Measurements from ENCODE around the gene TRAF6. TPM values are rescaled to one million over a fixed set of nuclear protein-coding genes. Genes with fewer than 3 reads are reported as not detected.

The TRAF6 gene
- total and polyA plus RNA-seq, 2 experiments from 2014 or later, result 4.2 to 10.5 TPM

DNA sequence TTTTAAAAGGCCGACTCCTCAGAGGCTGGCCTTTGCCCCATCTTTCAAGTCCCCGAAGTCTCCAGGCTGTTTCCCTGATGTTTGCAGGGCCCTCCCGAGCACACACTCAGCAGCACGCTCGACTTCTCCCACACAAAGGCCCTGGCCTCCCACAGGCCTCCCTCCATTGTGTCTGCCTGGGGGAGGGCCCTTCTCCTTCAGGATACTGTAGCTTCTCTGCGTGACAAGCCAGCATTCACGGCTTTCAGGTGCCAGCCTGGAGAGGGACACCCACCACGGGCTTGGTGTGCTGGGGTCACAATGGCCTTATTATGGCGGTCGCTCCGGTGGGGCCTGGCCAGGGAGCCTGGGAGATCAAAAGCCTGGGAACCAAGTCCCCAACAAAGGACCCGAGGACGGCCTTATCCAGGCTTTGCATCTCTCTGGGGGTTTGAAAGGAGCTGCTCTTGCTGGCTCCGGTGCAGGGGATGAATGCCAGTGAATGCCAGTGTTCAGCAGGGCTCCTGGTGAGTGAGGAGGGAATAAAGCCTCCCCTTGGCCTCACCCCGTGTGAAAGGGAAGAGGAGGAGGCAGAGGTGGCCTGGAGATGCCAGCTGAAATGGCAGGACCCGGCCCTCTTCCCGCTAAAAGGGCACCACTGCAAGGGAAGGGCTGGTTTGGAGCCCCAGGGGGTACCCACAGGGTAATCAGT, 55.0 kb downstream of the TRAF6 start:
- Mint-ChIP-seq H3K4me1 (peaks cover 28% of the 10 kb centered on the region), H3K9me3 (no peaks in the 10 kb centered on the region; the same call in 2 of the 3 replicates), H3K27me3 (ENCODE audit: insufficient read depth, low read depth, poor library complexity) (peaks cover 3% of the 10 kb centered on the region), H3K27ac (peak overlapping the region; percentile 59), H3K4me3 (no peak overlapping the region), H3K36me3 (ENCODE audit: low read depth) (no peaks in the 10 kb centered on the region; the same call in 2 of the 3 replicates)
- peak overlapping the region; percentile 26; the same call in 1 of the 2 replicates for H3K4me2 ChIP-seq
- no peaks in the 10 kb centered on the region for H3K36me3 ChIP-seq (ENCODE audit: insufficient read depth)
- peaks cover 14% of the 10 kb centered on the region for H3K4me1 ChIP-seq (ENCODE audit: insufficient read depth)
- DNase-seq (ENCODE audit: low spot score) (peak; percentile 37), ATAC-seq (peak; percentile 90)
- H3F3A ChIP-seq (replicated peaks; ENCODE audit: low read depth), result no peaks in the 10 kb centered on the region
- no peaks in the 10 kb centered on the region for H4K20me1 ChIP-seq (replicated peaks; ENCODE audit: insufficient read depth)
- H3K27me3 ChIP-seq (ENCODE audit: insufficient read depth), result no peaks in the 10 kb centered on the region
- H3K79me2 ChIP-seq (replicated peaks; ENCODE audit: insufficient read depth), result no peaks in the 10 kb centered on the region
- no peak overlapping the region for H3K4me3 ChIP-seq
- no peaks in the 10 kb centered on the region for H3K9me2 ChIP-seq (ENCODE audit: insufficient read depth)
- H2AFZ ChIP-seq, result peak overlapping the region; percentile 66
- H3K27ac ChIP-seq (ENCODE audit: low read depth), result no peak overlapping the region
- TF ChIP-seq JUNB (IDR thresholded peaks at IDR 0.05; ENCODE audit: unreplicated experiment) (no peak), ZNF462 (CRISPR knock-in tag; IDR thresholded peaks at IDR 0.05) (no peak)

DNA sequence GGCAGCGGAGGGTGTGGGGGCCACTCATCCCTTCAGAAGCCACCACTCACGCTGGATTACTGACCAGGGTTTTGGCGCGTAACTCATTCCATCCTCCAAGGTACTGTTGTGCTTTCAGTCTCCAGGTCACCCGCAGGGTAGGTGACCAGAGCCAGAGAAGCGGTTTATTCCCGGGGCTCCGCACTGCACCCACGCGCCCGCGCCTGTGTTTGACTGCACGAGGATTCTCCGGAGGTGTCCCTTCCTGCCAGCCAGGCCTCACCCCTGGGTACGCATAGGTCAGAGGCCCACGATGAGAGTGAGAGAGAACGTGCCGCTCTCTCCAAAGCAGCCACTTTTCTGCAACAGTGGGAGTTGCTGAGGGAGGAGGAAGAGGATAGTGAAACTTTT, 55.5 kb downstream of the TRAF6 start:
- Mint-ChIP-seq H3K36me3 (ENCODE audit: low read depth) (no peaks in the 10 kb centered on the region; the same call in 2 of the 3 replicates), H3K27me3 (ENCODE audit: insufficient read depth, low read depth, poor library complexity) (peaks cover 3% of the 10 kb centered on the region), H3K4me3 (no peak overlapping the region), H3K4me1 (peaks cover 27% of the 10 kb centered on the region), H3K27ac (peak overlapping the region; percentile 59; the same call in 1 of the 2 replicates), H3K9me3 (no peaks in the 10 kb centered on the region; the same call in 2 of the 3 replicates)
- Histone ChIP-seq H4K20me1 (replicated peaks; ENCODE audit: insufficient read depth) (no peaks in the 10 kb centered on the region), H3K4me1 (ENCODE audit: insufficient read depth) (peaks cover 14% of the 10 kb centered on the region), H2AFZ (peak overlapping the region; percentile 66), H3F3A (replicated peaks; ENCODE audit: low read depth) (no peaks in the 10 kb centered on the region), H3K79me2 (replicated peaks; ENCODE audit: insufficient read depth) (no peaks in the 10 kb centered on the region), H3K4me2 (no peak overlapping the region), H3K27me3 (ENCODE audit: insufficient read depth) (no peaks in the 10 kb centered on the region), H3K4me3 (no peak overlapping the region), H3K9me2 (ENCODE audit: insufficient read depth) (no peaks in the 10 kb centered on the region), H3K36me3 (ENCODE audit: insufficient read depth) (no peaks in the 10 kb centered on the region), H3K27ac (ENCODE audit: low read depth) (no peak overlapping the region)
- peak; percentile 33; the same call in 2 of the 3 replicates for ATAC-seq
- no peak for DNase-seq (ENCODE audit: low spot score)
- TF ChIP-seq JUNB (IDR thresholded peaks at IDR 0.05; ENCODE audit: unreplicated experiment), result no peak
- no peak for TF ChIP-seq EZH2 (IDR thresholded peaks at IDR 0.05; ENCODE audit: low read depth, unreplicated experiment)
- TF ChIP-seq CREB1 (CRISPR knock-in tag; IDR thresholded peaks at IDR 0.05; ENCODE audit: low read depth), result no peak
- TF ChIP-seq, protein P1, sequence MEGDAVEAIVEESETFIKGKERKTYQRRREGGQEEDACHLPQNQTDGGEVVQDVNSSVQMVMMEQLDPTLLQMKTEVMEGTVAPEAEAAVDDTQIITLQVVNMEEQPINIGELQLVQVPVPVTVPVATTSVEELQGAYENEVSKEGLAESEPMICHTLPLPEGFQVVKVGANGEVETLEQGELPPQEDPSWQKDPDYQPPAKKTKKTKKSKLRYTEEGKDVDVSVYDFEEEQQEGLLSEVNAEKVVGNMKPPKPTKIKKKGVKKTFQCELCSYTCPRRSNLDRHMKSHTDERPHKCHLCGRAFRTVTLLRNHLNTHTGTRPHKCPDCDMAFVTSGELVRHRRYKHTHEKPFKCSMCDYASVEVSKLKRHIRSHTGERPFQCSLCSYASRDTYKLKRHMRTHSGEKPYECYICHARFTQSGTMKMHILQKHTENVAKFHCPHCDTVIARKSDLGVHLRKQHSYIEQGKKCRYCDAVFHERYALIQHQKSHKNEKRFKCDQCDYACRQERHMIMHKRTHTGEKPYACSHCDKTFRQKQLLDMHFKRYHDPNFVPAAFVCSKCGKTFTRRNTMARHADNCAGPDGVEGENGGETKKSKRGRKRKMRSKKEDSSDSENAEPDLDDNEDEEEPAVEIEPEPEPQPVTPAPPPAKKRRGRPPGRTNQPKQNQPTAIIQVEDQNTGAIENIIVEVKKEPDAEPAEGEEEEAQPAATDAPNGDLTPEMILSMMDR (conservative IDR thresholded peaks at IDR 0.05; ENCODE audit: low read depth in 2 of 2), result no peak
- TF ChIP-seq POLR2AphosphoS5 (IDR thresholded peaks at IDR 0.05; ENCODE audit: low read depth), result no peak
- TF ChIP-seq STAT1 (IDR thresholded peaks at IDR 0.05; ENCODE audit: unreplicated experiment), result no peak
- no peak for TF ChIP-seq EZH2phosphoT487 (IDR thresholded peaks at IDR 0.05; ENCODE audit: unreplicated experiment)
- no peak for TF ChIP-seq ZNF331 (CRISPR knock-in tag; IDR thresholded peaks at IDR 0.05; ENCODE audit: low read depth)

Measured in GM23338 (cell line).